ENCODE measurements around the gene TEKT1.

DNA sequence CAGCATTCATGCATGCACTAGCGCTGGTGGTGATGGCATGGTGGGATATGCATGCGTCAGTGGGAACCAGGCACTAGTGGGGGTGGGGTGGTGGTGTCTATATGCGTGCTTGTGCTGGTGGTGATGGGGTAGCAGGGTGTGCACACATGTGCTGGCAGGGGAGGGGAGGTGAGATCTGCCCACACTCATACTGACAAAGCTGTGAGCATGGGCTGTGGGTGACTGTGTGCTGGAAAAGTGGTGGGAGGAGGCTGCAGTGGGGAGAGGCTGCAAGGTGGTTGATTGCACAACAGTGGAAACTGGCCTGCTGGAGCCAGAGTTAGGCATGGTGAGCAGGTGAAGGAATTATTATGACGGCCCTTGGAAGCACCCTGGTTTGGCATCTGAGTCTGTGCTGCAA, 31.3 kb upstream of the TEKT1 start:
- no peak for TF ChIP-seq CTCF (tag by site-specific recombination; IDR thresholded peaks at IDR 0.05)
- TF ChIP-seq ZSCAN23 (tag by site-specific recombination; IDR thresholded peaks at IDR 0.05), result no peak
- no peak for TF ChIP-seq ZNF843 (tag by site-specific recombination; IDR thresholded peaks at IDR 0.05)

Measured in HEK293 (cell line).